ENCODE measurements around the gene PKM.

The PKM gene

DNA sequence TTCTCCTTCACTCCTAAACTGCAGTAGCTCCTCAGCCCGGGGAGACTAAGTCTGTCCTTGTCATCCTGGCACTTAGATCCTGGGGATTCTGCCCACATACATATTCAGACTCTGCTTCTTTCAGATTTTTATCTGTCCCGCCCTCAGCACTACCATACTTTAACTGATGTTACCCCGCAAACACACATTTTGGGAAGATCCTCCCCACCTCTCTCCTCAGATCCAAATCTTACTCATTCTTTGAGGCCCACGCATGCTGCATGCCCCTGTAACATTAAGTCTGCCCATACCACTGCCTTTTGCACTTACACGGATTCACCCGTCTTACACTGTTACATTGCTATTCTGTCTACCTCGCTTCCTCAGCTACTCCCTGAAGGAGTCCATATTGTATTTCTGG lies 76.7 kb downstream of the PKM start:
- DNase-seq = no peak

- no peak for DNase-seq
Observed at GRCh38 chr15:72153269-72154000, 77.6 kb downstream of the PKM start.
